SK-N-SH (cell line): Measurements from ENCODE around the gene PCNA. TPM values are rescaled to one million over a fixed set of nuclear protein-coding genes. Genes with fewer than 3 reads are reported as not detected.
A peak's percentile ranks its signal among the peaks of the same experiment; 100 is the strongest.

Experiments used
- CTCF ChIA-PET: fragments of 300-600, 350-600 bp; formaldehyde crosslinking; extraction: SDS; loops from one replicate; lab custom pipeline; 2021; lab: Yijun Ruan, JAX
- POLR2A ChIA-PET: fragments of 350-600 bp; sonication (Branson Sonifier 250); formaldehyde crosslinking; extraction: SDS; loops from one replicate; lab custom pipeline; 2020; ENCODE audit warnings: antibody characterized with exemption, inconsistent platforms; lab: Yijun Ruan, JAX
- DNase-seq: peaks from one replicate; pipeline ENCODE4 v3.0.0; 2012
- H2AFZ ChIP-seq: fragments of 200-600 bp; sonication (generic); 2 replicates; pipeline ENCODE4 v1.8.1; 2016; ENCODE audit warnings: antibody characterized with exemption, mild to moderate bottlenecking, low read depth
- H3F3A ChIP-seq: fragments of 200-600 bp; sonication (generic); replicated peaks from 2 replicates; pipeline ENCODE3; 2016; ENCODE audit warnings: antibody characterized with exemption, mild to moderate bottlenecking; ENCODE audit not compliant: insufficient read depth
- H3K27ac ChIP-seq, 2 experiments: fragments of 200-500 bp in 1 of 2; fragments of 200-600 bp in 1 of 2; sonication (Bioruptor generic) in 1 of 2; sonication (generic), shearing (Covaris generic) in 1 of 2; 2 replicates each; pipeline versions ENCODE4 v1.5.1 to v1.6.1; 2014 to 2016; ENCODE audit warnings: low read depth in 2 of 2, inconsistent platforms in 1 of 2, low read length in 1 of 2, mild to moderate bottlenecking in 1 of 2, mixed read lengths in 1 of 2
- H3K27me3 ChIP-seq: fragments of 200-600 bp; sonication (generic), shearing (Covaris generic); 2 replicates; pipeline ENCODE4 v1.6.1; 2016; ENCODE audit warnings: mixed run types; ENCODE audit not compliant: insufficient read depth
- H3K36me3 ChIP-seq, 2 experiments: fragments of 200-500 bp in 1 of 2; fragments of 200-600 bp in 1 of 2; sonication (Bioruptor generic) in 1 of 2; sonication (generic) in 1 of 2; replicated peaks in 1 of 2; 2 replicates each; pipeline versions ENCODE3 to v1.5.1; 2014 to 2016; ENCODE audit warnings: low read length in 1 of 2, mild to moderate bottlenecking in 1 of 2; ENCODE audit not compliant: insufficient read depth in 2 of 2, control insufficient read depth in 1 of 2
- H3K4me1 ChIP-seq, 2 experiments: fragments of 200-500 bp in 1 of 2; fragments of 200-600 bp in 1 of 2; sonication (Bioruptor generic) in 1 of 2; sonication (generic), shearing (Covaris generic) in 1 of 2; 2 replicates each; pipeline versions ENCODE4 v1.5.1 to v1.6.1; 2014 to 2016; ENCODE audit warnings: low read depth in 1 of 2, low read length in 1 of 2, mixed run types in 1 of 2; ENCODE audit not compliant: insufficient read depth in 2 of 2, control insufficient read depth in 1 of 2
- H3K4me2 ChIP-seq: fragments of 200-600 bp; sonication (generic), shearing (Covaris generic); 2 replicates; pipeline ENCODE4 v1.6.1; 2017; ENCODE audit warnings: mixed run types
- H3K4me3 ChIP-seq, 2 experiments: fragments of 200-500 bp in 1 of 2; fragments of 200-600 bp in 1 of 2; sonication (Bioruptor generic) in 1 of 2; sonication (generic), shearing (Covaris generic) in 1 of 2; 2 replicates each; pipeline versions ENCODE4 v1.5.1 to v1.8.1; 2014 to 2016; ENCODE audit warnings: low read depth in 2 of 2, inconsistent platforms in 1 of 2, low read length in 1 of 2, mild to moderate bottlenecking in 1 of 2, mixed read lengths in 1 of 2, moderate library complexity in 1 of 2
- H3K79me2 ChIP-seq: fragments of 200-600 bp; sonication (generic); 2 replicates; pipeline ENCODE4 v1.8.1; 2017; ENCODE audit warnings: mild to moderate bottlenecking; ENCODE audit not compliant: insufficient read depth
- H3K9ac ChIP-seq: fragments of 200-600 bp; sonication (generic); 2 replicates; pipeline ENCODE4 v1.6.1; 2017; ENCODE audit warnings: mixed run types
- H3K9me2 ChIP-seq: fragments of 200-600 bp; sonication (generic); 2 replicates; pipeline ENCODE4 v1.6.1; 2017; ENCODE audit warnings: mixed run types
- H3K9me3 ChIP-seq: fragments of 200-600 bp; sonication (generic); 2 replicates; pipeline ENCODE4 v1.6.1; 2017; ENCODE audit warnings: mixed run types, mild to moderate bottlenecking, moderate library complexity
- H4K20me1 ChIP-seq: fragments of 200-600 bp; sonication (generic); 2 replicates; pipeline ENCODE4 v1.6.1; 2017; ENCODE audit warnings: mild to moderate bottlenecking, mixed run types; ENCODE audit not compliant: insufficient read depth
- CHD2 ChIP-seq: fragments of 150-350 bp; IDR thresholded peaks from 2 replicates; pipeline ENCODE4 v1.6.1; 2018; ENCODE audit warnings: low read length; ENCODE audit not compliant: partially characterized antibody
- EZH2phosphoT487 ChIP-seq: fragments of 200-600 bp; sonication (generic); IDR thresholded peaks from 2 replicates; pipeline ENCODE4 v1.6.1; 2017; ENCODE audit warnings: low read depth, mixed run types, mild to moderate bottlenecking, antibody characterized with exemption, moderate library complexity, borderline replicate concordance
- FOSL2 ChIP-seq: IDR thresholded peaks from 2 replicates; pipeline ENCODE4 v1.4.0; 2012; ENCODE audit warnings: low read depth, mild to moderate bottlenecking, moderate library complexity, borderline replicate concordance
- FOXJ3 ChIP-seq: sonication (generic); formaldehyde crosslinking; IDR thresholded peaks from 2 replicates; pipeline ENCODE4 v1.5.1; 2020; ENCODE audit warnings: mild to moderate bottlenecking, missing genetic modification reagents
- FOXM1 ChIP-seq: IDR thresholded peaks from 2 replicates; pipeline ENCODE4 v1.4.0; 2012; ENCODE audit warnings: low read depth, mild to moderate bottlenecking
- GATA2 ChIP-seq: sonication (generic); formaldehyde crosslinking; IDR thresholded peaks from 2 replicates; pipeline ENCODE4 v1.5.0; 2020; ENCODE audit warnings: mild to moderate bottlenecking, missing genetic modification reagents
- JUND ChIP-seq: IDR thresholded peaks from 2 replicates; pipeline ENCODE4 v1.4.0; 2012
- NFIC ChIP-seq: IDR thresholded peaks from 2 replicates; pipeline ENCODE4 v1.4.0; 2012; ENCODE audit warnings: borderline replicate concordance
- POLR2AphosphoS5 ChIP-seq: IDR thresholded peaks from 2 replicates; pipeline ENCODE4 v1.6.1; 2012; ENCODE audit warnings: low read depth, low read length
- RAD21 ChIP-seq: IDR thresholded peaks from 2 replicates; pipeline ENCODE4 v1.6.1; 2012; ENCODE audit warnings: mild to moderate bottlenecking, low read length
- RCOR1 ChIP-seq: fragments of 150-350 bp; IDR thresholded peaks from 2 replicates; pipeline ENCODE4 v1.6.1; 2017; ENCODE audit warnings: antibody characterized with exemption, low read length
- REST ChIP-seq: IDR thresholded peaks from 2 replicates; pipeline ENCODE4 v1.6.1; 2012; ENCODE audit warnings: mild to moderate bottlenecking, low read depth, low read length, moderate library complexity
- RXRA ChIP-seq: IDR thresholded peaks from 2 replicates; pipeline ENCODE4 v1.4.0; 2012; ENCODE audit warnings: low read depth, mild to moderate bottlenecking, borderline replicate concordance
- TCF12 ChIP-seq: IDR thresholded peaks from 2 replicates; pipeline ENCODE4 v1.4.0; 2012
- TEAD4 ChIP-seq: IDR thresholded peaks from 2 replicates; pipeline ENCODE4 v1.4.0; 2012; ENCODE audit warnings: mild to moderate bottlenecking, borderline replicate concordance; ENCODE audit not compliant: insufficient read depth
- USF1 ChIP-seq: IDR thresholded peaks from 2 replicates; pipeline ENCODE4 v1.4.0; 2012; ENCODE audit warnings: low read depth, borderline replicate concordance
- YY1 ChIP-seq: IDR thresholded peaks from 2 replicates; pipeline ENCODE4 v1.4.0; 2012; ENCODE audit warnings: low read depth, mild to moderate bottlenecking
- WGBS: methylation state at CpG from one replicate; pipeline ENCODE4 v1.1.6; 2017; ENCODE audit warnings: low lambda C conversion rate; 5-methylcytosine and 5-hydroxymethylcytosine counted together
- polyA plus RNA-seq, 3 experiments: library from polyadenylated mRNA; depleted of rRNA; stranded (reverse); fragments of >200 nt; gene quantifications; 2 replicates each; pipeline ENCODE4 v1.2.3, GENCODE V29; 2012
- TF ChIP-seq, protein P1 (sequence below): fragments of 150-350 bp; IDR thresholded peaks from 2 replicates; pipeline ENCODE4 v1.6.1; 2017; ENCODE audit warnings: antibody characterized with exemption, low read length, low read depth, borderline replicate concordance
- TF ChIP-seq, protein P2 (sequence below): fragments of 150-350 bp; IDR thresholded peaks from 2 replicates; pipeline ENCODE4 v1.6.1; 2016; ENCODE audit warnings: mild to moderate bottlenecking, low read depth, low read length

PCNA gene
- polyA plus RNA-seq, 1 of the 3 experiments (the other 2 are of a cell fraction): 185 TPM

DNA sequence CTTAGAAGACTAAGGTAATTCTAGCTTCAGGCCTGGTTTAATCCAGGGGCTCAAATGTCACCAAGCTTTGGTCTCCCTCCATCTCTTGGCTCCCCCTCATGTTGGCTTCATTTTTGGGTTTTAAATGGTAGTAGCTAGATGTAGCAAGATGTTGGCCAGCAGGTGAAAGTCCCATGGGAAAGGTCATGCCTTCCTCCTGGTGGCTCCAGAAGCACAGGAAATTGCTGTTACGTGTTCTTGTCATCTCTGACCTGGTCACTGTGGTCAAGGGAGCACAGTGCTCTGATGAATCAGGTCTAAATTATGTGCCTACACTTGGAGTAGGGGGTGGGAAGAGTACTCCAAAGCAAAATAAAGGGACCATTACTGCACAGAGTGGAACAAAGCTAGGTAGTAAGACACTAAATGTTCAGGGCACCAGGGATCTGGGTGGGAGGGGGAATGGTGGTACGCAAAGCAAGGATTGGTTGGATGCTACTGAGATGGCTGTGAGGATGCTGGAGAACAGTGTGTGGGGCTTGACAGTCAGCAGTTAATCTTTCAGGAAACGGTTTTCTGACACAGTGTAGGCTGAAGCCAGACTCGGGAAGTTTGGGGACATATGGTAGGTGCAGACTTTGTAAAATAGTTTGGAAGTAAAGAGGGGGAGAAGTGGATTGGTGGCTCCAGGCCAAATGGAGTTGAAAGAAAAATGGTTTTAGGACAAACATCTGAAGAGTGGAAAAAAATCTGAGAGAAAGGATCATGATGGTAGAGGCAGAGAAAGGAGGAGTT, 37.1 kb upstream of the PCNA start:
- Histone ChIP-seq H3K4me2 (peak overlapping the region; percentile 10; the same call in 1 of the 2 replicates), H3F3A (no peaks in the 10 kb centered on the region), H4K20me1 (peaks cover 17% of the 10 kb centered on the region; the same call in 1 of the 2 replicates), H3K4me3 (no peak overlapping the region), H3K36me3 (no peaks in the 10 kb centered on the region), H3K4me1 (peaks cover 3 to 6% of the 10 kb centered on the region in 2 experiments; a peak in 2 of 4 replicates), H3K27me3 (no peaks in the 10 kb centered on the region), H3K9me2 (no peaks in the 10 kb centered on the region), H3K27ac (no peak overlapping the region), H2AFZ (no peak overlapping the region), H3K79me2 (peaks cover 68% of the 10 kb centered on the region), H3K9ac (no peak overlapping the region), H3K9me3 (no peaks in the 10 kb centered on the region)
- ChIA-PET CTCF (interaction anchor here (0.7 to 2.1 kb wide), 7 partner anchors 13 to 291 kb away, joined by 3 to 6 read pairs (median 3); partner anchors contain the start of gene CDS2), POLR2A (no interaction called here)
- no peak for DNase-seq
- TF ChIP-seq, protein P1, sequence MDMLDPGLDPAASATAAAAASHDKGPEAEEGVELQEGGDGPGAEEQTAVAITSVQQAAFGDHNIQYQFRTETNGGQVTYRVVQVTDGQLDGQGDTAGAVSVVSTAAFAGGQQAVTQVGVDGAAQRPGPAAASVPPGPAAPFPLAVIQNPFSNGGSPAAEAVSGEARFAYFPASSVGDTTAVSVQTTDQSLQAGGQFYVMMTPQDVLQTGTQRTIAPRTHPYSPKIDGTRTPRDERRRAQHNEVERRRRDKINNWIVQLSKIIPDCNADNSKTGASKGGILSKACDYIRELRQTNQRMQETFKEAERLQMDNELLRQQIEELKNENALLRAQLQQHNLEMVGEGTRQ: no peak
- TF ChIP-seq REST (no peak), NFIC (no peak), FOSL2 (peak; percentile 11; the same call in 1 of the 2 replicates), EZH2phosphoT487 (no peak), RXRA (peak; percentile 86; the same call in 1 of the 2 replicates), JUND (0 out of 2 replicates have a peak, but pooled peaks have one; percentile 32), YY1 (no peak)
- 55% methylated on average over 4 of the region's 4 CpGs for WGBS

GRCh38 chr20:5155404-5155803, 35.6 kb upstream of the PCNA start:
- no peaks in the 10 kb centered on the region for H3K36me3 ChIP-seq
- WGBS: 82% methylated on average over 2 of the region's 2 CpGs
- 0 out of 2 replicates have a peak, but pooled peaks cover 14% of the 10 kb centered on the region for H4K20me1 ChIP-seq
- no peaks in the 10 kb centered on the region for H3K9me3 ChIP-seq
- H3K27ac ChIP-seq: no peak overlapping the region
- H3K9ac ChIP-seq: no peak overlapping the region
- H3K4me1 ChIP-seq: peaks cover 3 to 6% of the 10 kb centered on the region in 2 experiments; a peak in 2 of 4 replicates
- peaks cover 62% of the 10 kb centered on the region for H3K79me2 ChIP-seq
- CTCF ChIA-PET: interaction anchor here (1.0 kb wide), 1 partner anchor 29 kb away, joined by 4 read pairs; the partner anchor contains the start of gene CDS2
- H3K27me3 ChIP-seq: no peaks in the 10 kb centered on the region
- no peak overlapping the region for H3K4me3 ChIP-seq
- H3F3A ChIP-seq: no peaks in the 10 kb centered on the region
- POLR2A ChIA-PET: no interaction called here
- no peak for DNase-seq
- no peak overlapping the region for H2AFZ ChIP-seq
- no peak overlapping the region for H3K4me2 ChIP-seq
- no peaks in the 10 kb centered on the region for H3K9me2 ChIP-seq
- TF ChIP-seq CHD2: no peak
- no peak for TF ChIP-seq TCF12
- TF ChIP-seq GATA2 (CRISPR knock-in tag): no peak
- TF ChIP-seq, protein P2, sequence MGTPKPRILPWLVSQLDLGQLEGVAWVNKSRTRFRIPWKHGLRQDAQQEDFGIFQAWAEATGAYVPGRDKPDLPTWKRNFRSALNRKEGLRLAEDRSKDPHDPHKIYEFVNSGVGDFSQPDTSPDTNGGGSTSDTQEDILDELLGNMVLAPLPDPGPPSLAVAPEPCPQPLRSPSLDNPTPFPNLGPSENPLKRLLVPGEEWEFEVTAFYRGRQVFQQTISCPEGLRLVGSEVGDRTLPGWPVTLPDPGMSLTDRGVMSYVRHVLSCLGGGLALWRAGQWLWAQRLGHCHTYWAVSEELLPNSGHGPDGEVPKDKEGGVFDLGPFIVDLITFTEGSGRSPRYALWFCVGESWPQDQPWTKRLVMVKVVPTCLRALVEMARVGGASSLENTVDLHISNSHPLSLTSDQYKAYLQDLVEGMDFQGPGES: no peak
- TF ChIP-seq YY1: no peak
- TF ChIP-seq, protein P1: no peak
- no peak for TF ChIP-seq USF1
- no peak for TF ChIP-seq POLR2AphosphoS5
- TF ChIP-seq RAD21: no peak
- no peak for TF ChIP-seq TEAD4
- no peak for TF ChIP-seq FOXJ3 (CRISPR knock-in tag)
- no peak for TF ChIP-seq RCOR1
- no peak for TF ChIP-seq FOXM1
